ENCODE measurements around the gene MCFD2.

Gene MCFD2

GRCh38 chr2:46891956-46892553 is 23.6 kb downstream of the MCFD2 start:
- in situ Hi-C loops (cut with MboI; ENCODE audit: low sequenced_read_pairs, unreplicated experiment), result no loop called here
- TF ChIP-seq CTCF (IDR thresholded peaks at IDR 0.05; ENCODE audit: borderline replicate concordance, control extremely low read depth, extremely low read depth, insufficient read depth, missing control alignments), result no peak

GRCh38 chr2:46888421-46888952 is 27.1 kb downstream of the MCFD2 start:
- no peak for DNase-seq (ENCODE audit: low spot score)
- in situ Hi-C loops (cut with MboI; ENCODE audit: low sequenced_read_pairs, unreplicated experiment), result no loop called here
- TF ChIP-seq CTCF (IDR thresholded peaks at IDR 0.05; ENCODE audit: borderline replicate concordance, control extremely low read depth, extremely low read depth, insufficient read depth, missing control alignments), result no peak

More at GRCh38 chr2:46891956-46892553, 23.6 kb downstream of the MCFD2 start:
- DNase-seq (ENCODE audit: low spot score), result no peak

GRCh38 chr2:46887028-46887885 is 28.3 kb downstream of the MCFD2 start:
- in situ Hi-C loops (cut with MboI; ENCODE audit: low sequenced_read_pairs, unreplicated experiment), result no loop called here
- no peak for DNase-seq (ENCODE audit: low spot score)
- TF ChIP-seq CTCF (IDR thresholded peaks at IDR 0.05; ENCODE audit: borderline replicate concordance, control extremely low read depth, extremely low read depth, insufficient read depth, missing control alignments), result no peak

GRCh38 chr2:46886268-46887027 is 29.2 kb downstream of the MCFD2 start:
- in situ Hi-C loops (cut with MboI; ENCODE audit: low sequenced_read_pairs, unreplicated experiment), result no loop called here
- no peak for DNase-seq (ENCODE audit: low spot score)
- no peak for TF ChIP-seq CTCF (IDR thresholded peaks at IDR 0.05; ENCODE audit: borderline replicate concordance, control extremely low read depth, extremely low read depth, insufficient read depth, missing control alignments)

GRCh38 chr2:46885376-46885775 is 30.2 kb downstream of the MCFD2 start:
- DNase-seq (ENCODE audit: low spot score), result no peak
- in situ Hi-C loops (cut with MboI; ENCODE audit: low sequenced_read_pairs, unreplicated experiment), result no loop called here
- no peak for TF ChIP-seq CTCF (IDR thresholded peaks at IDR 0.05; ENCODE audit: borderline replicate concordance, control extremely low read depth, extremely low read depth, insufficient read depth, missing control alignments)

GRCh38 chr2:46879511-46879910 is 36.1 kb downstream of the MCFD2 start:
- no peak for DNase-seq (ENCODE audit: low spot score)
- in situ Hi-C loops (cut with MboI; ENCODE audit: low sequenced_read_pairs, unreplicated experiment), result no loop called here
- TF ChIP-seq CTCF (IDR thresholded peaks at IDR 0.05; ENCODE audit: borderline replicate concordance, control extremely low read depth, extremely low read depth, insufficient read depth, missing control alignments), result no peak

Data from GM13976 (cell line).